ENCODE measurements around the gene DENND4A. TPM values are rescaled to one million over a fixed set of nuclear protein-coding genes. Genes with fewer than 3 reads are reported as not detected.

DENND4A gene
- total RNA-seq, 1 experiment from 2014 or later: 9.0 TPM

DNA sequence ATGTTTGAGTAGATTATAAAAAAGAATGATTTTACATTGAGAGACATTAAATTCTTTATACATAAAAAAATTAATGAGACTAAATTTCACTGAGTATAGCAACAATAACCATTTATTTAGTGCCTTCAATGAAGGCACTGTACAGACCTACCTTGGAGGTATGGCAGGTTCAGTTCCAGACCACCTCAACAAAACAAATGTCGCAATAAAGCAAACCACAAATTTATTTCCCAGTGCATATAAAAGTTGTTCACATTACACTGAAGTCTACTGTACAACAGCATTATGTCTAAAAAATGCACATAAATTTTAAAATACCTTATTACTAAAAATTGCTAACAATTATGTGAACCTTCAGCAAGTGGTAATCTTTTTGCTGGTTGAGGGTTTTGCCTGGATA, 111.5 kb downstream of the DENND4A start:
- no peak for DNase-seq (ENCODE audit: low spot score)

GRCh38 chr15:65676123-65676522, 116.0 kb downstream of the DENND4A start:
- DNase-seq (ENCODE audit: low spot score): no peak

DNA sequence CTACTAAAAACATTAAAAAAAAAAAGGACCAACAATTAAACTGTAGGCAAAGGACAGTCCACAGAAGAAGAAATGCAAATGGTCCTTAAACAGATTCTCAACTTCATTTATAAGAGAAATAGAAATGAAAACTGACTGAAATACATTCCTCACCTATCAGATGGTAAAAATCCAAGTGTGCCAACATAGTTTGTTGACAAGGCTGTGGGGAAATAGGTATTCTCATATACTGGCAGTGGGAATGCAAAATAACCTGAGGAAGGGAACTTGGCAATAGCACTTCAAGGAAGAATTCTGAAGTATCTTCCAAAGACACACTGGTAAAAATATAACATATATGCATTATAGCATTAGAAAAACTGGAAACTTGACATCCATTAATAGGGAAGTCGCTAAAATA, 116.5 kb downstream of the DENND4A start:
- no peak for DNase-seq (ENCODE audit: low spot score)

DNA sequence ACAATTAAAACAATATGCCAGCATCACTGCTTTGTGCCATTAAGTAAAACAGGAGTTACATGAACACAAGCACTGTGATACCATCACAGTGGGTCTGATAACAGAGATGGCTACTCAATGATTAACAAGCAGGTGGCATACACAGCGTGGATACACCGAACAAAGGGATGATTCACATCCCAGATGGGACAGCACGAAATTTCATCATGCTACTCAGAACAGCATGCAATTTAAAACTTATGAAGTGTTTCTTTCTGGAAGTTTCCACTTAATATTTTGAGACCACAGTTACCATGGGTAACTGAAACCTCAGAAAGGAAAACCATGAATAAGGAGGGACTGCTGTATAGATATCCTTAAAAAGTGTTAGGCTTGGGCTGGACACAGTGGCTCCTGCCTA, 125.8 kb downstream of the DENND4A start:
- no peak for DNase-seq (ENCODE audit: low spot score)

DNA sequence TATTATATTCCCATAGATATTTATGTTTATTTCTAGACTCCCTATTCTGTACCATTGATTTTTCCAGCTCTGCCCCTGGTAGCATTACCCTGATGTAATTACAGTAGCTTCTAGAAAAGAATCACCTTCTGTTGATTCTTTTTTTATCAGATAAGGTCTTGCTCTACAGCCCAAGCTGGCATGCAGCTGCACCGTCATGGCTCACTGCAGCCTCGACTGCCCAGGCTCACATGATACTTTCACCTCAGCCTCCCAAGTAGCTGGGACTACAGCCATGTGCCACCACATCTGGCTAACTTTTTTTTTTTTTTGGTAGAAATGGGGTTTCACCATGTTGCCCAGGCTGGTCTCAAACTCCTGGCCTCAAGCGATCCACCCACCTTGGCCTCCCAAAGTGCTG, 128.6 kb downstream of the DENND4A start:
- no peak for DNase-seq (ENCODE audit: low spot score)

DNA sequence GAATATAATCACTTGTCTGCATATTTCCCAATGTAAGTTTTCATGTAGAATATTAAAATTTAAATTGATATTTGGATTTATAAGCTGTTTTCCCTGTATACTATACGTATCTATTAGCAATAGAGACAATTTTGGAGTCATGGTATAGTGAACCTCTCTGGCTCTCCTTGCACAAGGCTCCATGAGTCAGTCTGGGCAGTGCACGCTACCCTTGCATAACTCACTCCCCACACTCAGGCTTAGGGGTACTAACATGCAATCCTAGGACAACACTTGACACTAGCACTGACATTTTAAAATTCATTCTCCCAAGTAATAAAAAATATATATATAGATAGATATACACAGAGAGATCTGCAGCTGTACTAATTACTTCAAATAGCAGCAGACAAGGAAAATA, 131.2 kb downstream of the DENND4A start:
- no peak for DNase-seq (ENCODE audit: low spot score)

DNA sequence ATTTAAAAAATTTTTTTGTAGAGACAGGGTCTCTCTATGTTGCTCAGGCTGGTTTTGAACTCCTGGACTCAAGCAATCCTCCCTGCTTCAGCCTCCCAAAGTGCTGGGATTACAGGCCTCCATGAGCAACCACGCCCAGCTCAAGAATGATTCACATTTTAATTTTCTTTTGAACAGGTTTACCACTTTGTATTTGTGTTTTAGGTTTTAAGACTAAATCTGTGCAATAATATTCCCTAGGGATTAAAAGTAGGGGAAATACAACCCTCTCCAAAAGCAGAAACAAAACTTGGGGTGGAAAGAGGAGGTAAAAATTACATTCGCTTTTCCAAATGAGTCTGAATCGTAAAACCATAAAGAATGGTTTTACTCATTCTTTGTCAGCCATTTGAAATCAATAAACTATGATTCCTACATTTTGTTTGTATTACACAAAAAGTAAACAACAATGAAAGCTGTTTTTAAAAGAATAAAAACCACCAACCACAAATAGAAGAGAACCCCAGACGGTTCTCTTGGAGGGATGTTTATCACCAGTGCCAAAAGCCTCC, 132.5 kb downstream of the DENND4A start:
- no peak for DNase-seq (ENCODE audit: low spot score)

DNA sequence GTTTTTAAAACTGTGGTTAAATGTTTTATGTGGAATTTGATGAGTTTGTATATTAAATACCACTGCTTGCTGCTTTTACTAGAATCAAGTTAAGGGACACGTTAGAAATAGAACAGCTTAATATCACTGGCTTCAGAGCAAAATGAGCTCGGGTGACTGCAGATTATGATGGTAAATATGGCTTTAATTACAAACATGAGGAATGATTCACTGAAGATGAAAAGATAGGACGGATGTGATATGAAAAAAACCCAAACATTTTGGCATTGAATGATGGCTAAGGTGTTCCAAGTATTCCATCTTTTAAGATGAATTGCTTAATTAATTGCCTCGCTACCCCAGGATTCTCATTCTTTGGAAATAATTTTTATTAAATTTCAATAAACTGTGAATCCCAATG, 136.6 kb downstream of the DENND4A start:
- no peak for DNase-seq (ENCODE audit: low spot score)

GRCh38 chr15:65655026-65655425, 137.1 kb downstream of the DENND4A start:
- DNase-seq (ENCODE audit: low spot score): peak; percentile 66

GRCh38 chr15:65653801-65654521, 138.1 kb downstream of the DENND4A start:
- no peak for DNase-seq (ENCODE audit: low spot score)

DNA sequence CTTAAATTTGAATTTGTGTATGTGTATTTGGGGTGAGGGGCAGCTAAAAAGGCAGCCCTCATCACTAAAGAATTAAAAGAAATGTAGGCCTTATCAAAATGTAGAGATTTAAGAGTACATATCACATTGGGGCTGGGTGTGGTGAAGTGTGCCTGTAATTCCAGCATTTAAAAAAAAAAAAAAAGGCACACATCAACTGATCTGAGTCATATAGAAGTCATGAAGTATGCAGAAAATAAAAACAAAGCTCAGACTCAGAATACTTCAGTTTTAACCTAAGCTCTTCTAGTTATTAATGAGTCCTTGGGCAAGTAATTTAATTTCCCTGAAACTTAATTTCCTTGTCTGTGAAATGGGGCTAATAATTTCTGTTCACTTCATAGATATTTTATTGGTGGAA, 138.8 kb downstream of the DENND4A start:
- no peak for DNase-seq (ENCODE audit: low spot score)

DNA sequence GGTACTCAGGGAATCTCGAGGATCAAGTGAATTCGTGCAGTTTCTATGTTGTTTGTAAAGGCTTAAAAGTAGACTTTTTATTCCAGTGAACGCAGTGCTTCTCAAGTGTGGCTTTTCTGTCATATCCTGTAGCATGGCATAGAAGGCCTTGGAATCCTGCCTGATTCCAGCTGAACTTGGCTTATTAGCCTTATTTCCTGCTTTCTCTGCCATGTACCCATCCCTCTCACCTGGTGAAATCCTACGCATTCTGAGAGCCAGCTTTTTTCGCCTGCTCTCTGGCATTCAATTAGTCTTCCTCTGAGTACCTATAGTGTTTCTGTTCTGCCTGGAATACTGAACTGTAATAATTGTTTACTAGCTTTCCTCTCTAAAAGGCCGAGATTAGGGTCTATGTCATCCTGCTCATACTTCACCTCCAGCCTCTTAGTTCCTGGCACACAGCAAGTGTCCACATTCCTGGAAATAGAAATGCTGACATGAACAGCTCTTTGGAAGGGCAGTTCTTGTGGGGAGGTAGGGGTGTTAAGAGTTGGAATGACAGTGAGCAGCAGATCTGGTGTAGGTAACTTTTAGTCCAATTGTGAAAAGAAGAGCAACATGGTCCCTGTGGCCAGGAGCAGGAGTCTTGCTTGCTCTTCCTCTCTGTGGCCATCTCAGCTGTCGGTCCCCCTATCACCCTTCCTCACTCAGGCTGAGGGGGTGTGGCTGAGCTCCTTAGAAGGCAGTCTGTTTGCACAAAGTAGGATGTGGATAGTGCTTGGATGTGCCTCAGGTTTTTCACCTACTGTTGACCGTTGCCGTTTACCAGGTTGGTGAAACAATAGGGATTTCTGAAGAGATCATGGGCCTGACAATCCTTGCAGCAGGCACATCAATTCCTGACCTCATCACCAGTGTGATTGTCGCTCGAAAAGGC, 140.0 kb downstream of the DENND4A start:
- no peak for DNase-seq (ENCODE audit: low spot score)

DNA sequence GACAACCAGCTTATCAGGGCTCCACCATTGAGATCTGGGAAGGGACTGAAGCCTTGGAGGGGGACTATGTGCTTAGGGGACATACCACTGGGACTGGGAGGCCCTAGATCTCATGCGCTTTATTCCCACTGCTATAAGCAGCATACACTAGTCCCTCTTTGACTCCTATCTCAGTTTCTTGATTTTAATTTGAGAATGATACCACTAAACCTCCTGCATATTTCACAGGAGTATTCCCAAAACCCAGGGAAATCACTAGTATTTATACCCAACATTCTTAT, 141.1 kb downstream of the DENND4A start:
- DNase-seq (ENCODE audit: low spot score): no peak

DNA sequence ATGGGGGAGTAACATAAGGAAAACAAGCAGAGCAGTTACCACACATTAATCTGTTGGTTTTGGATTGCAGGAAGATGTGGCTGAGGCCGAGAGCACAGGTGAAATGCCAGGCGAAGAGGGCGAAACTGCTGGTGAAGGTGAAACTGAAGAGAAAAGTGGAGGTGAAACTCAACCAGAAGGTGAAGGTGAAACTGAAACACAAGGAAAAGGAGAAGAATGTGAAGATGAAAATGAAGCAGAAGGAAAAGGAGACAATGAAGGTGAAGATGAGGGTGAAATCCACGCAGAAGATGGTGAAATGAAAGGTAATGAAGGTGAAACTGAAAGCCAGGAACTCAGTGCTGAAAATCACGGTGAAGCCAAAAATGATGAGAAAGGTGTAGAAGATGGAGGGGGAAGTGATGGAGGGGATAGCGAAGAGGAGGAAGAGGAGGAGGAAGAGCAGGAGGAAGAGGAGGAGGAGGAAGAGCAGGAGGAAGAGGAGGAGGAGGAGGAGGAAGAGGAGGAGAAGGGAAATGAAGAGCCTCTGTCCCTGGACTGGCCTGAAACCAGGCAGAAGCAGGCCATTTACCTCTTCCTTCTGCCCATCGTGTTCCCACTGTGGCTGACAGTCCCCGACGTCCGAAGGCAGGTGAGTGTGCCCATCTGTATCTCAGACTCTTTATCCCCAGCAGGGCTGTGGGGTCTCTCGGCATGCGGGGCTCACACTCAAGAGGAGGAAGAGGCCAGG, 141.6 kb downstream of the DENND4A start:
- DNase-seq (ENCODE audit: low spot score): no peak

- no peak for DNase-seq (ENCODE audit: low spot score)
These were observed 145.6 kb downstream of the DENND4A start for GRCh38 chr15:65646486-65646885.

GRCh38 chr15:65645392-65645791, 146.7 kb downstream of the DENND4A start:
- DNase-seq (ENCODE audit: low spot score): no peak

DNA sequence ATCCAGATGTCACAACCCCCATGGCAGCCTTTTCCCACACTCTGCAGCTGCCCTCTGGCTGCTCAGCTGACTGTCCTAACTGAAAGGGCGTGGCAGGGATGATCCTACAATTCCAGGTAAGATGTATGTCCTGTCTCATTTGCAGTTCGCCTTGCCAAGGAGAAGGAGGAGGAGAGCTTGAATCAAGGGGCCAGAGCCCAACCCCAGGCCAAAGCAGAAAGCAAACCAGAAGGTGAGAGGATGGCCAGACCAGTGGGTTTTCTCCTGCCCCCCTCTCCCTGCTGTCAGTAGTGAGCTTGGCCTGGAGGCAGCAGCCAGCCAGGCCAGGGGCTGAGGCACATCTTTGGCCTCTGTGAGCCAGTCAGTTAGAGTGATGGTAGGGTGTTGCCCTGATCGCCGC, 147.8 kb downstream of the DENND4A start:
- DNase-seq (ENCODE audit: low spot score): no peak

- peak; percentile 39 for DNase-seq (ENCODE audit: low spot score)
These were observed 149.5 kb downstream of the DENND4A start for GRCh38 chr15:65642594-65642993.

GRCh38 chr15:65641768-65642475, 150.2 kb downstream of the DENND4A start:
- no peak for DNase-seq (ENCODE audit: low spot score)

DNA sequence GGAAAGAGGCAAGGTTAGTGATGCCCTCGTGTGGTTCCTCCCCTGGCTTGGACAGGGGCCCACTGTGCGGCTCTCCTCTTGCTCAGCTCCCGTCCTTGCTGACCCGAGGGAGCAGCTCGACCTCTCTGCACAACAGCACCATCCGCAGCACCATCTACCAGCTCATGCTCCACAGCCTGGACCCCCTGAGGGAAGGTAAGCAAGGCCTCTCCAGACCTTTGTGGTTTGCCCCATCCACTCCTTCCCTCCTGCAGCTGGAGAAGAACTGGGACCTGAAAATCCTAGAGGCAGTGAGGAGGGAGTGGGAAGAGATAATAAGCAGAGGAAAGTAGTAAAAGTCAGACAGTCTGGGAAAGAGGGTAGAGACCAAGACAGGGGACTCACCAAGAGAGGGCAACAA, 152.6 kb downstream of the DENND4A start:
- DNase-seq (ENCODE audit: low spot score): no peak

DNA sequence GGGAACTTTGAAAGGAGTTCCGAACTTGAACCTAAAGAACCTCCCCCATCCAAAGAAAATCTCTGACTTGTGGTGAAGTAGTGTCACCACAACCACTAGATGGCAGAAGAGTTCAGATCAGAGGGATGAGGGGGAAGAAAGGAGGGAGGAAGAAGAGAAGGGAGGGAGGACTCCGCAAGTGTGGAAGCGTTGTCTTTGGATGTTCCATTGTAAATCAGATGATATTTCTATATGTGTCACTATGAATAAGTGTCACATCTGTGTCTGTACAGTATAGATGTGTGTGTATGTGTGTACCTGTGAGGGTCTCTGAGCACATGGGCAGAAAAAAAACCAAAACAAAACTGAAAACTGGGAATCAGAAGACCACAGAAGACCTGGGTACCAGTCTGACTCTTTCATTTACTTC, 153.4 kb downstream of the DENND4A start:
- DNase-seq (ENCODE audit: low spot score): peak; percentile 84

GRCh38 chr15:65638109-65638508, 154.0 kb downstream of the DENND4A start:
- no peak for DNase-seq (ENCODE audit: low spot score)
